GM19240 (cell line): ENCODE measurements around the gene OR4K14.
"Not testable (repeated sequence)": the region's sequence is repeated elsewhere in the genome, so short reads cannot be mapped to it uniquely, and the experiment has no call there.

Source experiments
- DNase-seq: peaks from one replicate; pipeline ENCODE4 v3.0.0; 2011; ENCODE audit warnings: low spot score; ENCODE audit not compliant: insufficient read length

Gene OR4K14

GRCh38 chr14:20019257-20019865 lies at the start of gene OR4K14:
OR4K14 (minus strand) TSS chr14:20019307; CDS start chr14:20015193, 4,114 bp downstream.
- DNase-seq, result no peak

DNA sequence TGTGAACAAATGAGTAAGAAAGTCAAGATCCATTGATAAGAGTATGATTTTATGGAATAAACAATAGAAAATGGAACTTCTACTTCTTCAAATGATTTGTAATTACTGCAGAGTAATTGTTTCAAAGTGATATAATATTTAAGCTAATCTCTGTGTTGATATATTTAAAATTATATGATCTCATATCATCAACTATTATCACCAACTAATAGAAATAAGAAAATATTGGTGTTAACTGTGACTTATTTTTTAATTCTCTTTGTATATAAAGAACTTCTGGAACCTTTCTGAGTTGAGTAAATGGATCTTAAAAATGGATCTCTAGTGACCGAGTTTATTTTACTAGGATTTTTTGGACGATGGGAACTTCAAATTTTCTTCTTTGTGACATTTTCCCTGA lies 40.6 kb upstream of the OR4K14 start, which contains the start of gene OR4L1:
TSS of gene OR4L1 (plus strand) at position 301 of the 400 bp plus-strand sequence. CDS start at position 301, 0 bp downstream.
- DNase-seq, result no peak

- DNase-seq, result no peak
These were observed 29.1 kb upstream of the OR4K14 start for GRCh38 chr14:20048202-20048601.

DNA sequence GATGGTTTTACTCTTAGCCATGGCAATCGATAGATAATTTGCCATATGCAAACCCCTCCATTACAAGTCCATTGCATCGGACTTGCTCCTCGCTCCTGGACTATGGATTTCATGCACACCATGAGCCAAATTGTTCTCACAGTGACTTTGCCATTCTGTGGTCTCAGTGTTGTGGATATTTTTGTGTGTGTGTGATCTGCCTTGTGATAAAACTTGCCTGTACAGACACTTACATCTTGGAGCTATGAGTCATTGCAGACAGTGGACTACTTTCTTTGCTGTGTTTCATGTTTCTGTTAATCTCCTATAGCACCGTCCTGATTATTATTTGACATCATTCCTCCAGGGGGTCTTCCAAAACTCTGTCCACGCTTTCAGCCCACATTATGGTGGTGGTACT lies 25.1 kb upstream of the OR4K14 start:
- no peak for DNase-seq

DNA sequence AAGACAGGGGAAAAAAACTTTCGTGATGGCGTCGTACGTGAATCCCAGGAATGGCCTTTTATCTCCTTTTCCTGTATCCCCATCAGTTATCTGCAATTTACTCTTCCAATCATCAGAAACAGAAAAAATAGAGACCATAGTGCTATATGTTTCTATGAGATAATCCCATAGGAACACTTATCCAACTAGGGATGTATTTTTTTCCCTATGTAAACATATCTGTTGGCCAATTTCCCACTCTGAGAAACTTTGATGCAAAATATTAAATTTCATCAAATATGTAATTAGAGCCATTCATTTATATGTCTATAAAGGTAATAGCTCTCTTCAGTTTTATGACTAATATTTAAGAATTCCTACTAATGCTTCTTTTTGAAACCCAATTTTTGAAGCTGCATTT lies 16.8 kb upstream of the OR4K14 start, which contains the start of gene OR4K13:
TSS of gene OR4K13 (minus strand) at position 101 of the 400 bp plus-strand sequence. CDS start 1,280 bp downstream, outside the sequence.
- no peak for DNase-seq

- DNase-seq, result no peak
These were observed 16.3 kb upstream of the OR4K14 start for GRCh38 chr14:20035449-20035848.

DNA sequence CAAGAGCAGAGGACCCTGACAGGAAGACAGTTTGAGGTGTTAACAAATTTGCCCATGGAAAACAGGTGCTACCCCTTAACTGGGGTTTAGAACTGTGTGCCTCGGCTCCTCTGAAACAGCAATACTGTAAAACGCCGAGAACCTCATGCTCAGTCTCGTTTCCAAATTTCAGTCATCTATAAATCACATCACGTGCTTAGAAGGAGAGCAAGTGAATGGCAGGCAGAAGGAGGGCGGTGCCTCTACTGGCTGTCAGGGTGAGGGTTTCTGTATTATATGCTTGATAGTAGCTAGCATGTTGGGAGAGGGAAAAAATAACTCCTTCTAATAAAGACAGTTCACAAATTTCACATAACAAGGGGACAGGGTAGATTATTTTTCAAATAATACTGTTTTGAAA lies 12.0 kb upstream of the OR4K14 start:
- no peak for DNase-seq

- DNase-seq, result no peak
These were observed 11.0 kb downstream of the OR4K14 start for GRCh38 chr14:20008156-20008555.

GRCh38 chr14:20002319-20002718 lies 16.8 kb downstream of the OR4K14 start:
- no peak for DNase-seq

DNA sequence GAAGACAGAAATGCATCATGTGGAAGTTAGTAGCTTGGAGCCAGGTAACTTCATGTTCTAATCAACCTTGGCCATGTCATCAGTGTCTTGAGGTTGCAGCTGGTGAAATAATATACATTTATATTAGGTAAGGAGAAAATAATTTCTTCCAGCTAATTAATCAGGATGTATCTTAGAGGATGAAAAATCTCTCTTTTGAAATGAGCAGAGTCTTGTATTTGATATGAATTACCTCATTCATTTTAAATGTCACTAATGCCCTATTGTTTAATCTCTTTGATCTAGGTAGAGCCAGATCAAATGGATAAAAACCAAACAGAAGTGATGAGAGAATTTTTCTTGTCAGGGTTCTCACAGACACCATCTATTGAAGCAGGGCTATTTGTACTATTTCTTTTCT lies 17.2 kb downstream of the OR4K14 start, which contains the start of gene OR4Q2:
TSS of gene OR4Q2 (plus strand) at position 301 of the 400 bp plus-strand sequence.
- no peak for DNase-seq

DNA sequence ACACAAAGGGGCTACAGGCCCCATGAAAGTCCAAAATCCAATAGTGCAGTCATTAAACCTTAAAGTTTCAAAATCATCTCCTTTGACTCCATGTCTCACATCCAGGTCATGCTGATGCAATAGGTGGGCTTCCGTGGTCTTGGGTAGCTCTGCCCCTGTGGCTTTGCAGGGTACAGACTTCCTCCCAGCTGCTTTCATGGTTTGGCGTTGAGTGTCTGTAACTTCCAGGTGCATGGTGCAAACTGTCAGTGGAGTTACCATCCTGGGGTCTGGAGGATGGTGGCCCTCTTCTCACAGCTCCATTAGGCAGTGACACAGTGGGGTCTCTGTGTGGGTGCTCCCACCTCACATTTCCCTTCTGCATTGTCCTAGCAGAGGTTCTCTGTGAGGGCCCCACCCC lies 25.7 kb downstream of the OR4K14 start:
- DNase-seq, result no peak

- no peak for DNase-seq
These were observed 43.8 kb downstream of the OR4K14 start, which contains the start of gene OR4K15 for GRCh38 chr14:19975291-19975690. OR4K15 (plus strand) TSS chr14:19975591; CDS start chr14:19975591, 0 bp downstream.

GRCh38 chr14:19974844-19975243 lies 44.3 kb downstream of the OR4K14 start:
- no peak for DNase-seq

DNA sequence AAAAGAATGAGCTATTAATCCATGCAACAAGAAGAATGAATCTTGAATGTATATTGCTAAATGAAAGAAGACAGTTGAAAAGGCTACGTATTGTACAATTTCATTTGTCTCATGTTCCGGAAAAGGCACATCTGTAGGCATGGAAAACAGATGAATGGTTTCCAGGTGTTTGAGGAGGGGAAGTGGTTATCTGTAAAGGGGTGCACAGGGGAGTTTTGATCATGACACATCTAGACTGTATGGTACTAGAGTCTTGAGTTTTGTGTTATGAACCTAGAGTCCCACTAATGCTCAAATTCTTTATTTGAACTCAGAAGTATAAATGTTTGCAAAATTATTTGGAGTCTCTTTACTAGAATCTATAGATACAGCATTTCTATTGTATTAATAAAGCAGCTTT lies 49.4 kb downstream of the OR4K14 start:
- not testable (repeated sequence) for DNase-seq
